Parathyroid adenoma (tissue), 2 donors: Measurements from ENCODE around the gene CRAMP1.
A peak's percentile ranks its signal among the peaks of the same experiment; 100 is the strongest.

ENCODE experiments used
- H2AFZ ChIP-seq: fragments of 300-600 bp; sonication (generic); one replicate; pipeline ENCODE4 v1.7.0; 2017; ENCODE audit warnings: antibody characterized with exemption, mild to moderate bottlenecking
- H3K27ac ChIP-seq: fragments of 300-600 bp; sonication (generic); one replicate; pipeline ENCODE4 v1.7.0; 2017
- H3K27me3 ChIP-seq: fragments of 300-600 bp; sonication (generic); one replicate; pipeline ENCODE4 v1.7.0; 2017; ENCODE audit warnings: low read length; ENCODE audit not compliant: control insufficient read depth, insufficient read depth
- H3K36me3 ChIP-seq: fragments of 300-600 bp; sonication (generic); one replicate; pipeline ENCODE4 v1.7.0; 2017; ENCODE audit warnings: low read length; ENCODE audit not compliant: control insufficient read depth, insufficient read depth
- H3K4me1 ChIP-seq: fragments of 300-600 bp; sonication (generic); one replicate; pipeline ENCODE4 v1.7.0; 2017; ENCODE audit warnings: control low read depth
- H3K4me2 ChIP-seq: fragments of 300-600 bp; sonication (generic); one replicate; pipeline ENCODE4 v1.7.0; 2017; ENCODE audit warnings: low read length
- H3K4me3 ChIP-seq: fragments of 300-600 bp; sonication (generic); one replicate; pipeline ENCODE4 v1.7.0; 2017; ENCODE audit warnings: low read depth, low read length
- H3K79me2 ChIP-seq: fragments of 300-600 bp; sonication (generic); one replicate; pipeline ENCODE4 v1.7.0; 2017; ENCODE audit warnings: control low read depth
- H3K9ac ChIP-seq: fragments of 300-600 bp; sonication (generic); one replicate; pipeline ENCODE4 v1.7.0; 2017; ENCODE audit warnings: mild to moderate bottlenecking
- H3K9me3 ChIP-seq: fragments of 300-600 bp; sonication (generic); one replicate; pipeline ENCODE4 v1.7.0; 2017; ENCODE audit warnings: low read length; ENCODE audit not compliant: control insufficient read depth
- TF ChIP-seq, protein P1 (sequence below): fragments of 300-600 bp; sonication (generic); IDR thresholded peaks from one replicate; pipeline ENCODE4 v1.7.0; 2017; ENCODE audit warnings: antibody characterized with exemption, mild to moderate bottlenecking
- donor health status: primary hyperparathyroidism.

Gene CRAMP1

DNA sequence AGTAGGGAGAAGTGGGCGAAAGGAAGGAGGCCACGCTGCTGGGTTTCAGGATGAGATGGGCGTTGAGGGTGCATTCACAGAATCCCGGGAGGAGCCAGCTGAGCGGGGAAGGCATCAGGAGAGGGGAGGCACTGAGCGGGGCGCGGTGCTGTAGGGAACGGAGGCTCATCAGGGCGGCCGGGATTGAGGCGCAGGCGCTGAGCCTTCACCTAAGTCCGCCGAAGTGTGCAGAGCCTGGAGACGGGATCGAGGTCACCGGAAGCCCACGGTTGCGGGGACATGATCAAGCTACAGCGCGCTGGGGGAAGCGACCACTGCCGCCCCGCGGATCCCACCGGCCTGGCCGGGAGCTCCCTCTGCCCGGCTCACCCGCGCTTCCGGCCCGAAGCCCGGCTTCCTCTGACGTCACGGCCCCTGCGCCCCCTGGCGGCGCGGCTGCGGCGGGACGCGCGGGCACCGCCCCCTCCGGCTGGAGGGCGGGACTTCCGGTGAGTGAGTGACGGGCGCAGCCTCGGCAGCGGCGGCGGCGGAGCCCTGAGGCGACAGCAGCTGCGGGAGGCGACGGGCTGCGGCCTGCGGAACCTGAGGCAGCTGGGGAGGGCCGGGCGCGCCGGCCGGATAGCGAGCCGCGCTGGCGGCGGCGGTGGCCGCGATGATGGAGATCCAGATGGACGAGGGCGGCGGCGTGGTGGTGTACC, 93.7 kb downstream of the CRAMP1 start, which contains the start of gene MAPK8IP3:
MAPK8IP3 (plus strand) TSS at position 508 of the 698 bp plus-strand sequence; CDS start at position 653, 145 bp downstream.
- H3K9me3 ChIP-seq = no peaks in the 10 kb centered on the region
- TF ChIP-seq, protein P1, sequence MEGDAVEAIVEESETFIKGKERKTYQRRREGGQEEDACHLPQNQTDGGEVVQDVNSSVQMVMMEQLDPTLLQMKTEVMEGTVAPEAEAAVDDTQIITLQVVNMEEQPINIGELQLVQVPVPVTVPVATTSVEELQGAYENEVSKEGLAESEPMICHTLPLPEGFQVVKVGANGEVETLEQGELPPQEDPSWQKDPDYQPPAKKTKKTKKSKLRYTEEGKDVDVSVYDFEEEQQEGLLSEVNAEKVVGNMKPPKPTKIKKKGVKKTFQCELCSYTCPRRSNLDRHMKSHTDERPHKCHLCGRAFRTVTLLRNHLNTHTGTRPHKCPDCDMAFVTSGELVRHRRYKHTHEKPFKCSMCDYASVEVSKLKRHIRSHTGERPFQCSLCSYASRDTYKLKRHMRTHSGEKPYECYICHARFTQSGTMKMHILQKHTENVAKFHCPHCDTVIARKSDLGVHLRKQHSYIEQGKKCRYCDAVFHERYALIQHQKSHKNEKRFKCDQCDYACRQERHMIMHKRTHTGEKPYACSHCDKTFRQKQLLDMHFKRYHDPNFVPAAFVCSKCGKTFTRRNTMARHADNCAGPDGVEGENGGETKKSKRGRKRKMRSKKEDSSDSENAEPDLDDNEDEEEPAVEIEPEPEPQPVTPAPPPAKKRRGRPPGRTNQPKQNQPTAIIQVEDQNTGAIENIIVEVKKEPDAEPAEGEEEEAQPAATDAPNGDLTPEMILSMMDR = peak; percentile 99
- H3K36me3 ChIP-seq = no peaks in the 10 kb centered on the region
- H3K27me3 ChIP-seq = no peaks in the 10 kb centered on the region
- H3K4me1 ChIP-seq = peaks cover 22% of the 10 kb centered on the region
- H3K79me2 ChIP-seq = peaks cover 20% of the 10 kb centered on the region
- H2AFZ ChIP-seq = peak within 1 kb of the TSS; percentile 77
- H3K4me2 ChIP-seq = peak within 1 kb of the TSS; percentile 81
- peak within 1 kb of the TSS; percentile 56 for H3K9ac ChIP-seq
- H3K4me3 ChIP-seq = peak within 1 kb of the TSS; percentile 74
- H3K27ac ChIP-seq = peak within 1 kb of the TSS; percentile 76

GRCh38 chr16:1706386-1707192, 94.4 kb downstream of the CRAMP1 start:
- Histone ChIP-seq H2AFZ (peak overlapping the region; percentile 77), H3K9me3 (no peaks in the 10 kb centered on the region), H3K79me2 (peaks cover 27% of the 10 kb centered on the region), H3K4me1 (peaks cover 22% of the 10 kb centered on the region), H3K4me3 (peak overlapping the region; percentile 74), H3K36me3 (no peaks in the 10 kb centered on the region), H3K27me3 (no peaks in the 10 kb centered on the region), H3K9ac (peak overlapping the region; percentile 56), H3K27ac (peak overlapping the region; percentile 73), H3K4me2 (peak overlapping the region; percentile 81)
- TF ChIP-seq, protein P1 = no peak

DNA sequence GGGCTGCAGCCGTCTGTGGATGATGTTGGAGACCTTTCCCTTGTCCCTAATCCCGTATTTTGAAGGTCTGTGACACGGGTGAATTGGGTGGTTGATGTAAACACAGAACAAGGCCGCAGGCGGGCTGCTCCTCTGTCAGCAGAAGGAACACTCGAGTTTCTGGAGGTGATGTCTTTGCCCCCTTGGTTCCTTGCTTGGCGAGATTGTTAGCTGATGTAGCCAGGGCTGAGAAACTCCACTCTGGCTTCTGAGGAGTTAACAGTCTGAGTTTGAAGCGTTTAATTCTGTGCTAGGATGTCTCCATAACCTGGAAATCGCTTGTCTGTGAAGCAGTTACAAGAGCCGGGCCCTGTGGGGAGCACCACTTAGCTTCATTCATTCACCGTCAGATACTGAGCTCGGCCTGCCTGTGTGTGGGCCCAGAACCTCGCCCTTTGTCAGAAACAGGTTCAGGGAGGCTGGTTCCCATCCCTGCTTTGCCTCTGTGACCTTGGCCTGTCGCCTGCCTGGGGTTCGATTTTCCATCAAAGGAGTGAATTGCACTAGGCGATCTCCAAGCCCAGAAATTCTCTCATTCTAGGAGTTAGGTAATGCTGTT, 95.1 kb downstream of the CRAMP1 start:
- H2AFZ ChIP-seq = no peak overlapping the region
- H3K27me3 ChIP-seq = no peaks in the 10 kb centered on the region
- H3K4me1 ChIP-seq = peaks cover 22% of the 10 kb centered on the region
- peak overlapping the region; percentile 74 for H3K4me3 ChIP-seq
- TF ChIP-seq, protein P1 = no peak
- peak overlapping the region; percentile 81 for H3K4me2 ChIP-seq
- no peaks in the 10 kb centered on the region for H3K9me3 ChIP-seq
- H3K9ac ChIP-seq = peak overlapping the region; percentile 56
- peaks cover 32% of the 10 kb centered on the region for H3K79me2 ChIP-seq
- peak overlapping the region; percentile 73 for H3K27ac ChIP-seq
- H3K36me3 ChIP-seq = no peaks in the 10 kb centered on the region

- H3K9me3 ChIP-seq = no peaks in the 10 kb centered on the region
- H3K36me3 ChIP-seq = no peaks in the 10 kb centered on the region
- peaks cover 22% of the 10 kb centered on the region for H3K4me1 ChIP-seq
- TF ChIP-seq, protein P1 = no peak
- H3K27me3 ChIP-seq = no peaks in the 10 kb centered on the region
- peak overlapping the region; percentile 15 for H3K4me3 ChIP-seq
- H3K79me2 ChIP-seq = peaks cover 42% of the 10 kb centered on the region
- peak overlapping the region; percentile 48 for H3K4me2 ChIP-seq
- peak overlapping the region; percentile 73 for H3K27ac ChIP-seq
- peak overlapping the region; percentile 13 for H2AFZ ChIP-seq
- H3K9ac ChIP-seq = no peak overlapping the region
These were observed 96.1 kb downstream of the CRAMP1 start for GRCh38 chr16:1708083-1708767.
